Trophoblast cell (in vitro differentiated cells and primary cell): ENCODE data around the gene ZNF524.

Source experiments
- DNase-seq, 2 donors: peaks; one replicate each; pipeline ENCODE4 v3.0.0-alpha.2; 2016
- H2AFZ ChIP-seq: 2 replicates; pipeline ENCODE4 v1.6.1; 2013; ENCODE audit warnings: low read length, moderate library complexity, mild to moderate bottlenecking; ENCODE audit not compliant: insufficient read depth, poor library complexity
- H2AK5ac ChIP-seq: 2 replicates; pipeline ENCODE4 v1.6.1; 2013; ENCODE audit warnings: mild to moderate bottlenecking, low read length
- H2BK120ac ChIP-seq: 2 replicates; pipeline ENCODE4 v1.6.1; 2013; ENCODE audit warnings: low read length, mild to moderate bottlenecking, moderate library complexity; ENCODE audit not compliant: insufficient read depth, poor library complexity
- H2BK12ac ChIP-seq: 2 replicates; pipeline ENCODE4 v1.6.1; 2013; ENCODE audit warnings: mild to moderate bottlenecking, low read length, moderate library complexity
- H2BK5ac ChIP-seq: 2 replicates; pipeline ENCODE4 v1.6.1; 2013; ENCODE audit warnings: low read length, low read depth, moderate library complexity, mild to moderate bottlenecking; ENCODE audit not compliant: poor library complexity
- H3K14ac ChIP-seq: 2 replicates; pipeline ENCODE4 v1.6.1; 2013; ENCODE audit warnings: mild to moderate bottlenecking, low read length
- H3K18ac ChIP-seq: 2 replicates; pipeline ENCODE4 v1.6.1; 2013; ENCODE audit warnings: mild to moderate bottlenecking, low read length
- H3K23ac ChIP-seq: 2 replicates; pipeline ENCODE4 v1.6.1; 2013; ENCODE audit warnings: low read length
- H3K27ac ChIP-seq: 2 replicates; pipeline ENCODE4 v1.5.1; 2013; ENCODE audit warnings: low read depth, mild to moderate bottlenecking, inconsistent platforms, low read length, moderate library complexity
- H3K27me3 ChIP-seq: 2 replicates; pipeline ENCODE4 v1.6.1; 2013; ENCODE audit warnings: inconsistent platforms, mild to moderate bottlenecking, low read length, moderate library complexity; ENCODE audit not compliant: insufficient read depth
- H3K36me3 ChIP-seq, 2 experiments: 1 replicate in 1 of 2; 2 replicates in 1 of 2; pipeline ENCODE4 v1.6.1; 2013; ENCODE audit warnings: low read length in 2 of 2, mild to moderate bottlenecking in 2 of 2, moderate library complexity in 1 of 2; ENCODE audit not compliant: insufficient read depth in 2 of 2, control insufficient read depth in 1 of 2
- H3K4ac ChIP-seq: 2 replicates; pipeline ENCODE4 v1.6.1; 2013; ENCODE audit warnings: low read depth, mild to moderate bottlenecking, low read length, moderate library complexity
- H3K4me1 ChIP-seq, 2 experiments: 1 replicate in 1 of 2; 2 replicates in 1 of 2; pipeline ENCODE4 v1.6.1; 2013; ENCODE audit warnings: low read length in 2 of 2, mild to moderate bottlenecking in 2 of 2, moderate library complexity in 1 of 2; ENCODE audit not compliant: insufficient read depth in 2 of 2, control insufficient read depth in 1 of 2
- H3K4me2 ChIP-seq: 2 replicates; pipeline ENCODE4 v1.6.1; 2013; ENCODE audit warnings: inconsistent platforms, mild to moderate bottlenecking, low read length, moderate library complexity
- H3K4me3 ChIP-seq: 2 replicates; pipeline ENCODE4 v1.5.1; 2013; ENCODE audit warnings: mild to moderate bottlenecking, low read depth, low read length, inconsistent platforms
- H3K79me1 ChIP-seq: one replicate; pipeline ENCODE4 v1.6.1; 2013; ENCODE audit warnings: low read length
- H3K79me2 ChIP-seq: 2 replicates; pipeline ENCODE4 v1.6.1; 2013; ENCODE audit warnings: low read length, mild to moderate bottlenecking; ENCODE audit not compliant: control insufficient read depth, insufficient read depth, poor library complexity
- H3K9ac ChIP-seq: 2 replicates; pipeline ENCODE4 v1.6.1; 2013; ENCODE audit warnings: mild to moderate bottlenecking, low read length
- H3K9me3 ChIP-seq: 2 replicates; pipeline ENCODE4 v1.6.1; 2013; ENCODE audit warnings: low read depth, mild to moderate bottlenecking, control low read depth, inconsistent platforms, low read length; ENCODE audit not compliant: insufficient read depth
- H4K12ac ChIP-seq: 2 replicates; pipeline ENCODE4 v1.6.1; 2013; ENCODE audit warnings: low read depth, mild to moderate bottlenecking, low read length, moderate library complexity
- H4K8ac ChIP-seq: 2 replicates; pipeline ENCODE4 v1.6.1; 2013; ENCODE audit warnings: low read depth, mild to moderate bottlenecking, low read length, moderate library complexity
- H4K91ac ChIP-seq: one replicate; pipeline ENCODE4 v1.6.1; 2013; ENCODE audit warnings: low read depth, mild to moderate bottlenecking, low read length, moderate library complexity
- WGBS: extraction: QIAGEN DNeasy Blood & Tissue Kit; methylation state at CpG from one replicate; pipeline ENCODE4 v1.1.7; 2013; ENCODE audit warnings: missing lambda C conversion rate; ENCODE audit not compliant: insufficient read length, insufficient coverage; ENCODE audit errors: extremely low coverage; 5-methylcytosine and 5-hydroxymethylcytosine counted together

Gene ZNF524

DNA sequence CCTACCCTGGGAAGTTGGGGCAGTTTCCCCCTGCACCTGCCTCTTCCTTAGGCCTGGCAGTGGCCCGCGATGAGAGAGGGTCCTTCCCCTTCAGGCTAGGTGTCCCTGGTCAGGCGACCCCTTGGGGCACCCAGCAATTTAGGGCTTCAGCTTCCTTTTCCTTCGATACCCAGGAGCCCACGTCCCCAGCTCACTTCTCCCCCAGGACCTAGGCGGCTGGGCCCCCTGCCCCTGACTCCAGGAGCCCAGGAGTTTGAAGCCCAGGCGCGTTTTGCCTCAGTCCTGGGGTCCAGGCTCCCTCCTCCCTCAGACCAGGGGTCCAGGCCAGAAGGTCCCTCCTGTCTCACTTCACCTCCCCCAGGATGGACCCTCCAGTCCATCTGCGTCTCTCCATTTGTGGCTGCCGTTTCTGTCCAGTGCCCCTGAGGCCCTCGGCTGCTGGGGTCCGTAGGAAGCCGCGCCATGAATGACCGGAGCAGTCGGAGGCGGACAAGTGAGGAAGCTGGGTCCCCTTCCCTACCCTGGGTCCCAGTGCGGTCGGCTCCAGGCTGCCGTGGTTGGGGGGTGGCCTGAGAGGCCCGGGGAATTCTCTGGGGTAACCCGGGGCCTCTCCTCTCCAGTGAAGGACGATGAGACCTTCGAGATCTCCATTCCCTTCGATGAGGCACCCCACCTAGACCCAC, 48.6 kb downstream of the ZNF524 start:
- H2BK12ac ChIP-seq = peak overlapping the region; percentile 15
- whole genome bisulfite sequencing = no CpG with 5 or more reads among the region's 25 CpGs
- no peak overlapping the region for H2BK5ac ChIP-seq
- H4K8ac ChIP-seq = peak overlapping the region; percentile 85
- H3K79me1 ChIP-seq = peaks cover 13% of the 10 kb centered on the region
- no peak overlapping the region for H3K23ac ChIP-seq
- H3K4ac ChIP-seq = peak overlapping the region; percentile 67
- peak overlapping the region; percentile 97 for H3K9ac ChIP-seq
- H4K12ac ChIP-seq = peak overlapping the region; percentile 79
- H3K27ac ChIP-seq = no peak overlapping the region
- H2AFZ ChIP-seq = peak overlapping the region; percentile 12
- H3K79me2 ChIP-seq = peaks cover 15% of the 10 kb centered on the region
- H3K27me3 ChIP-seq = no peaks in the 10 kb centered on the region
- H3K9me3 ChIP-seq = no peaks in the 10 kb centered on the region
- H3K4me2 ChIP-seq = peak overlapping the region; percentile 92
- H3K14ac ChIP-seq = peak overlapping the region; percentile 90
- peaks cover 31 to 32% of the 10 kb centered on the region in 2 experiments for H3K36me3 ChIP-seq
- H2BK120ac ChIP-seq = peak overlapping the region; percentile 89
- peaks cover 5 to 15% of the 10 kb centered on the region in 2 experiments for H3K4me1 ChIP-seq
- H3K4me3 ChIP-seq = peak overlapping the region; percentile 93
- peak overlapping the region; percentile 43 for H2AK5ac ChIP-seq
- H3K18ac ChIP-seq = peak overlapping the region; percentile 98
- H4K91ac ChIP-seq = peak overlapping the region; percentile 93
- DNase-seq = no peak

- Histone ChIP-seq H3K23ac (no peak overlapping the region), H2AFZ (no peak overlapping the region), H4K8ac (no peak overlapping the region), H3K36me3 (peaks cover 29 to 31% of the 10 kb centered on the region in 2 experiments), H2BK12ac (no peak overlapping the region), H2AK5ac (no peak overlapping the region), H3K4me3 (no peak overlapping the region), H3K18ac (no peak overlapping the region), H2BK5ac (no peak overlapping the region), H2BK120ac (no peak overlapping the region), H3K9ac (no peak overlapping the region), H3K14ac (no peak overlapping the region), H3K9me3 (no peaks in the 10 kb centered on the region), H3K27ac (no peak overlapping the region), H4K91ac (no peak overlapping the region), H3K27me3 (no peaks in the 10 kb centered on the region), H3K4ac (no peak overlapping the region), H3K4me2 (no peak overlapping the region), H3K79me2 (peaks cover 12% of the 10 kb centered on the region), H3K79me1 (peaks cover 18% of the 10 kb centered on the region), H3K4me1 (peaks cover 1 to 11% of the 10 kb centered on the region in 2 experiments), H4K12ac (no peak overlapping the region)
- no CpG with 5 or more reads among the region's 17 CpGs for whole genome bisulfite sequencing
- DNase-seq = no peak
Measured at GRCh38 chr19:55649268-55650125, 49.4 kb downstream of the ZNF524 start.

GRCh38 chr19:55650126-55650557, 50.1 kb downstream of the ZNF524 start:
- no peaks in the 10 kb centered on the region for H3K27me3 ChIP-seq
- H2BK5ac ChIP-seq = no peak overlapping the region
- peaks cover 22% of the 10 kb centered on the region for H3K79me1 ChIP-seq
- no peaks in the 10 kb centered on the region for H3K9me3 ChIP-seq
- no peak overlapping the region for H3K23ac ChIP-seq
- H3K27ac ChIP-seq = no peak overlapping the region
- no peak overlapping the region for H3K14ac ChIP-seq
- no CpG with 5 or more reads among the region's 4 CpGs for WGBS
- H2BK120ac ChIP-seq = no peak overlapping the region
- H3K4me2 ChIP-seq = no peak overlapping the region
- DNase-seq = no peak
- H3K9ac ChIP-seq = no peak overlapping the region
- H3K18ac ChIP-seq = no peak overlapping the region
- H2AFZ ChIP-seq = no peak overlapping the region
- peaks cover 15% of the 10 kb centered on the region for H3K79me2 ChIP-seq
- peaks cover 0 to 8% of the 10 kb centered on the region in 2 experiments for H3K4me1 ChIP-seq
- no peak overlapping the region for H2BK12ac ChIP-seq
- H4K91ac ChIP-seq = no peak overlapping the region
- H3K4me3 ChIP-seq = no peak overlapping the region
- H2AK5ac ChIP-seq = no peak overlapping the region
- peaks cover 23 to 24% of the 10 kb centered on the region in 2 experiments for H3K36me3 ChIP-seq
- no peak overlapping the region for H4K8ac ChIP-seq
- no peak overlapping the region for H3K4ac ChIP-seq
- no peak overlapping the region for H4K12ac ChIP-seq

DNA sequence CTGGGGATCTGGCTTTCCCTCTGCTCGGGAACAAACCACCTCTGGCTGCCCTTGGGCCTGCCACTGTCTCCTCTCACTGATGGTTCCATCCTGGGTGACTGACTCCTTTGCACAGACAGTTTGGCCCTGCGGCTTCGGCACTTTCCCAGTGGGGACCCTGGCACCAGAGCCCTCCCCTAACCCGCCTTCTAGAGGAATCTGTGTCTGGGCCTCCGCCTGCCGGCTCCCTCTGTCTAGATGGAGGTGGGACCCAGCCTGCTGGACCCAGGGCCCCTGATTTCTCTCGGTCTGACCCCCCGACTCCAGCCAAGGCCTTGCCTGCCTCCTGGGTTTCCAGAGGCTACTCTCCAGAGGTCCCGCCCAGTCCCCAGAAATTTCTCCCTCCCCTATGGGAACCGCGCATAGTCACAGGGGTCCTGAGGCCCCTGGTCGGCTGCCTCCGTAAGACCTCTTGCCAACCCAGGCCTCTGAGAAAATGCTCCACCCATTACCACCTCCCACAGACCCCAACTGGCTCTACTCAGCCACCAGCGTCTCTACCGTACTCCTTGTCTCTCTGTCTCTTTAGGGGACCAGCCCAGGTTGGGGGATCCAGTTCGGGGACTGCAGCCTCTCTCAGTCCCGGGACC, 50.6 kb downstream of the ZNF524 start:
- peaks cover 18 to 20% of the 10 kb centered on the region in 2 experiments for H3K36me3 ChIP-seq
- peaks cover 21% of the 10 kb centered on the region for H3K79me2 ChIP-seq
- no CpG with 5 or more reads among the region's 17 CpGs for WGBS
- no peak overlapping the region for H3K27ac ChIP-seq
- no peak overlapping the region for H3K23ac ChIP-seq
- no peak overlapping the region for H2BK12ac ChIP-seq
- no peak overlapping the region for H2BK5ac ChIP-seq
- no peak overlapping the region for H4K12ac ChIP-seq
- no peak overlapping the region for H2AFZ ChIP-seq
- H3K14ac ChIP-seq = no peak overlapping the region
- H3K4ac ChIP-seq = no peak overlapping the region
- no peak overlapping the region for H4K91ac ChIP-seq
- no peak overlapping the region for H2AK5ac ChIP-seq
- H3K9ac ChIP-seq = no peak overlapping the region
- H3K18ac ChIP-seq = no peak overlapping the region
- H3K4me1 ChIP-seq = peaks cover 0 to 8% of the 10 kb centered on the region in 2 experiments
- H2BK120ac ChIP-seq = no peak overlapping the region
- no peaks in the 10 kb centered on the region for H3K27me3 ChIP-seq
- H4K8ac ChIP-seq = no peak overlapping the region
- no peak overlapping the region for H3K4me2 ChIP-seq
- DNase-seq = no peak
- H3K9me3 ChIP-seq = no peaks in the 10 kb centered on the region
- H3K4me3 ChIP-seq = no peak overlapping the region
- peaks cover 25% of the 10 kb centered on the region for H3K79me1 ChIP-seq
